Endothelial cell of umbilical vein (primary cell): ENCODE results near the gene BCO1. TPM values are rescaled to one million over a fixed set of nuclear protein-coding genes. Genes with fewer than 3 reads are reported as not detected.

Source experiments
- BruUV-seq: library from RNA; stranded (reverse); fragments of 400-500 nt; replicated peaks from 2 replicates; lab custom pipeline; 2021; lab: Mats Ljungman, UMichigan
- CTCF ChIA-PET: fragments of 300-600, 350-600 bp; sonication (Branson Sonifier 250); formaldehyde crosslinking; loops from one replicate; lab custom pipeline; 2021; ENCODE audit warnings: antibody characterized with exemption, inconsistent platforms; lab: Charles Lee
- POLR2A ChIA-PET: fragments of 300-600, 350-600 bp; sonication (Branson Sonifier 250); formaldehyde crosslinking; loops from one replicate; lab custom pipeline; 2021; ENCODE audit warnings: antibody characterized with exemption, inconsistent platforms; lab: Charles Lee
- DNase-seq: peaks from one replicate; pipeline ENCODE4 v3.0.0-alpha.2; 2011; ENCODE audit warnings: low read depth, low spot score
- FAIRE-seq: peaks from 2 replicates; lab custom pipeline; 2011; peaks lifted over from hg19 to GRCh38; lab: Jason Lieb, UNC
- H2AFZ ChIP-seq: 2 replicates; pipeline ENCODE4 v1.6.0; 2012; ENCODE audit warnings: low read depth, low read length, control low read depth, inconsistent platforms
- H3K27ac ChIP-seq: 2 replicates; pipeline ENCODE4 v1.5.1; 2011; ENCODE audit warnings: low read depth, mild to moderate bottlenecking, control low read depth, low read length, moderate library complexity; ENCODE audit not compliant: insufficient read depth
- H3K27me3 ChIP-seq, 2 experiments: 2 replicates each; pipeline versions ENCODE4 v1.6.0 to v1.6.1; 2011; ENCODE audit warnings: low read length in 2 of 2, mixed read lengths in 1 of 2; ENCODE audit not compliant: control insufficient read depth in 2 of 2, insufficient read depth in 2 of 2
- H3K36me3 ChIP-seq, 2 experiments: 2 replicates in 1 of 2; 3 replicates in 1 of 2; pipeline ENCODE4 v1.5.1; 2011; ENCODE audit warnings: low read length in 2 of 2, mild to moderate bottlenecking in 1 of 2, moderate library complexity in 1 of 2; ENCODE audit not compliant: control insufficient read depth in 2 of 2, insufficient read depth in 2 of 2; ENCODE audit errors: extremely low read depth in 1 of 2
- H3K4me1 ChIP-seq: 3 replicates; pipeline ENCODE4 v1.5.1; 2011; ENCODE audit warnings: mild to moderate bottlenecking, low read length; ENCODE audit not compliant: control insufficient read depth, insufficient read depth; ENCODE audit errors: extremely low read depth
- H3K4me2 ChIP-seq: 2 replicates; pipeline ENCODE4 v1.6.1; 2011; ENCODE audit warnings: low read length, control low read depth, mixed read lengths; ENCODE audit not compliant: insufficient read depth
- H3K4me3 ChIP-seq, 3 experiments: fragments of 200-600 bp in 1 of 3; sonication (generic), shearing (Covaris generic) in 1 of 3; replicated peaks in 1 of 3; 2 replicates each; pipeline ENCODE4 v1.5.1; 2011 to 2016; ENCODE audit warnings: control low read depth in 3 of 3, low read length in 3 of 3, mild to moderate bottlenecking in 2 of 3, inconsistent platforms in 1 of 3, low read depth in 1 of 3, moderate library complexity in 1 of 3; ENCODE audit not compliant: insufficient read depth in 1 of 3
- H3K79me2 ChIP-seq: 2 replicates; pipeline ENCODE4 v1.6.0; 2012; ENCODE audit warnings: low read length, inconsistent platforms; ENCODE audit not compliant: control insufficient read depth, insufficient read depth
- H3K9ac ChIP-seq: replicated peaks from 2 replicates; pipeline ENCODE3; 2011; ENCODE audit warnings: low read length, control low read depth; ENCODE audit not compliant: insufficient read depth; ENCODE audit errors: extremely low read depth
- H3K9me1 ChIP-seq: replicated peaks from 3 replicates; pipeline ENCODE4 v1.6.0; 2011; ENCODE audit warnings: mild to moderate bottlenecking, low read length; ENCODE audit not compliant: control insufficient read depth, insufficient read depth; ENCODE audit errors: extremely low read depth
- H3K9me3 ChIP-seq: replicated peaks from 2 replicates; pipeline ENCODE4 v1.5.1; 2012; ENCODE audit warnings: low read length, inconsistent platforms; ENCODE audit not compliant: control insufficient read depth, insufficient read depth
- H4K20me1 ChIP-seq: replicated peaks from 2 replicates; pipeline ENCODE3; 2011; ENCODE audit warnings: mild to moderate bottlenecking, low read length; ENCODE audit not compliant: control insufficient read depth, insufficient read depth; ENCODE audit errors: extremely low read depth
- EZH2 ChIP-seq: IDR thresholded peaks from 2 replicates; pipeline ENCODE4 v1.6.1; 2012; ENCODE audit warnings: borderline replicate concordance, low read depth, mild to moderate bottlenecking, moderate library complexity, low read length, inconsistent platforms; ENCODE audit not compliant: severe bottlenecking
- FOS ChIP-seq: IDR thresholded peaks from 2 replicates; pipeline ENCODE4 v1.6.1; 2011; ENCODE audit warnings: mild to moderate bottlenecking, low read length, moderate library complexity, borderline replicate concordance; ENCODE audit not compliant: insufficient read depth
- JUN ChIP-seq: IDR thresholded peaks from 2 replicates; pipeline ENCODE4 v1.6.1; 2011; ENCODE audit warnings: borderline replicate concordance, low read depth; ENCODE audit not compliant: insufficient read length, insufficient read depth
- MAX ChIP-seq: IDR thresholded peaks from 2 replicates; pipeline ENCODE4 v1.6.1; 2011; ENCODE audit not compliant: insufficient read depth, insufficient read length
- POLR2A ChIP-seq: IDR thresholded peaks from 2 replicates; pipeline ENCODE4 v1.6.1; 2012; ENCODE audit warnings: low read depth, mild to moderate bottlenecking, control low read depth, low read length
- dilution Hi-C: fragments of 300-500 bp; cut with MboI; formaldehyde crosslinking; loops from one replicate; pipeline ENCODE4 v1.15.0; 2019; ENCODE audit warnings: low sequenced_read_pairs; ENCODE audit not compliant: extremely low pct_ligation_motif_present
- intact Hi-C: fragments of 100-400 bp; cut with micrococcal nuclease; formaldehyde crosslinking; loops from one replicate; pipeline ENCODE4 v1.10.0; 2022
- polyA plus RNA-seq, 4 experiments: library from polyadenylated mRNA; depleted of rRNA in 3 of 4; stranded (reverse) in 3 of 4; unstranded in 1 of 4; fragments of >200 nt; gene quantifications; 2 replicates each; pipeline versions ENCODE4 v1.2.1 to v1.2.3, GENCODE V29; 2011 to 2012; ENCODE audit warnings: missing spikeins in 1 of 4
- total RNA-seq: library from RNA; stranded (reverse); gene quantifications from 2 replicates; pipeline ENCODE4 v1.2.3, GENCODE V29; 2021

BCO1 gene
- total and polyA plus RNA-seq, 2 donors (not counting 3 experiments of a cell fraction or from before 2014, with no cell fraction given) = not detected

GRCh38 chr16:81316176-81316496 lies 77.6 kb downstream of the BCO1 start:
- Histone ChIP-seq H4K20me1 (peaks cover 4% of the 10 kb centered on the region), H3K4me2 (peak overlapping the region; percentile 86), H3K9ac (peak overlapping the region; percentile 77), H3K9me3 (no peaks in the 10 kb centered on the region), H3K27ac (no peak overlapping the region), H3K27me3 (no peaks in the 10 kb centered on the region), H3K4me3 (peak overlapping the region in 1 of 3 experiments; percentile 93), H3K36me3 (no peaks in the 10 kb centered on the region), H3K9me1 (no peaks in the 10 kb centered on the region), H3K79me2 (peaks cover 54% of the 10 kb centered on the region), H3K4me1 (peaks cover 16% of the 10 kb centered on the region), H2AFZ (no peak overlapping the region)
- peak; percentile 31 for FAIRE-seq
- TF ChIP-seq POLR2A = no peak
- BruUV-seq = no TSS peak
- intact Hi-C loops (no loop called here), dilution Hi-C loops (no loop called here)
- DNase-seq = no peak
- CTCF ChIA-PET = no interaction called here
- POLR2A ChIA-PET = no interaction called here

GRCh38 chr16:81318711-81319110 lies 80.2 kb downstream of the BCO1 start:
- Histone ChIP-seq H3K79me2 (peaks cover 61% of the 10 kb centered on the region), H3K9me3 (no peaks in the 10 kb centered on the region), H4K20me1 (peaks cover 9% of the 10 kb centered on the region), H3K36me3 (no peaks in the 10 kb centered on the region), H3K9ac (no peak overlapping the region), H3K4me1 (peaks cover 12% of the 10 kb centered on the region), H3K27me3 (no peaks in the 10 kb centered on the region), H3K4me3 (no peak overlapping the region), H3K4me2 (no peak overlapping the region), H2AFZ (no peak overlapping the region), H3K27ac (no peak overlapping the region), H3K9me1 (no peaks in the 10 kb centered on the region)
- ChIA-PET CTCF (interaction anchor here (0.5 to 2.4 kb wide), 5 partner anchors 40 to 283 kb away, joined by 3 to 8 read pairs (median 3); partner anchors contain the start of gene ATMIN), POLR2A (interaction anchor here (0.7 kb wide), 1 partner anchor 338 kb away, joined by 3 read pairs; no protein-coding TSS in a partner anchor)
- intact Hi-C loops (no loop called here), dilution Hi-C loops (no loop called here)
- no peak for TF ChIP-seq FOS
- no peak for TF ChIP-seq MAX
- no peak for TF ChIP-seq JUN
- no peak for TF ChIP-seq EZH2
- BruUV-seq = no TSS peak
- FAIRE-seq (no peak), DNase-seq (no peak)
